OCI-LY1 (cell line): ENCODE results near the gene NUMA1.

ENCODE experiments used
- H2AFZ ChIP-seq: fragments of 200-600 bp; sonication (generic), shearing (Covaris generic); 2 replicates; pipeline ENCODE4 v1.6.0; 2014; ENCODE audit warnings: antibody characterized with exemption, mild to moderate bottlenecking, low read length
- H3F3A ChIP-seq: fragments of 200-600 bp; sonication (generic), shearing (Covaris generic); 2 replicates; pipeline ENCODE4 v1.6.0; 2014; ENCODE audit warnings: mild to moderate bottlenecking, antibody characterized with exemption, low read length, moderate library complexity; ENCODE audit not compliant: insufficient read depth
- H3K27ac ChIP-seq: fragments of 200-600 bp; sonication (generic); 2 replicates; pipeline ENCODE4 v1.5.1; 2014; ENCODE audit warnings: low read length, mixed run types, mild to moderate bottlenecking, low read depth; ENCODE audit not compliant: poor library complexity, severe bottlenecking
- H3K27me3 ChIP-seq: fragments of 200-600 bp; sonication (generic); 2 replicates; pipeline ENCODE4 v1.6.0; 2014; ENCODE audit warnings: antibody characterized with exemption, mild to moderate bottlenecking, low read length, moderate library complexity; ENCODE audit not compliant: insufficient read depth
- H3K36me3 ChIP-seq: fragments of 200-600 bp; sonication (generic); 2 replicates; pipeline ENCODE4 v1.6.1; 2014; ENCODE audit warnings: mild to moderate bottlenecking, antibody characterized with exemption, low read length, moderate library complexity, mixed read lengths; ENCODE audit not compliant: insufficient read depth
- H3K4me1 ChIP-seq: fragments of 200-600 bp; sonication (generic); 2 replicates; pipeline ENCODE4 v1.5.1; 2014; ENCODE audit warnings: mild to moderate bottlenecking, low read length, moderate library complexity; ENCODE audit not compliant: insufficient read depth, severe bottlenecking
- H3K4me2 ChIP-seq: fragments of 200-600 bp; sonication (generic), shearing (Covaris generic); 2 replicates; pipeline ENCODE4 v1.6.1; 2014; ENCODE audit warnings: low read length
- H3K4me3 ChIP-seq: fragments of 200-600 bp; sonication (generic); 2 replicates; pipeline ENCODE4 v1.5.1; 2014; ENCODE audit warnings: low read length, low read depth, mild to moderate bottlenecking, mixed read lengths; ENCODE audit not compliant: poor library complexity, severe bottlenecking
- H3K79me2 ChIP-seq: fragments of 200-600 bp; shearing (Covaris generic); 2 replicates; pipeline ENCODE4 v1.6.1; 2016; ENCODE audit warnings: mixed run types, low read length, mixed read lengths; ENCODE audit not compliant: insufficient read depth
- H3K9ac ChIP-seq: fragments of 200-600 bp; sonication (generic), shearing (Covaris generic); 2 replicates; pipeline ENCODE4 v1.6.1; 2014; ENCODE audit warnings: mild to moderate bottlenecking, low read length, mixed read lengths
- H3K9me2 ChIP-seq: fragments of 200-600 bp; sonication (generic), shearing (Covaris generic); 2 replicates; pipeline ENCODE4 v1.6.1; 2014; ENCODE audit warnings: low read depth, mild to moderate bottlenecking, low read length, mixed read lengths
- H3K9me3 ChIP-seq: fragments of 200-600 bp; shearing (Covaris generic); 2 replicates; pipeline ENCODE4 v1.6.1; 2014; ENCODE audit warnings: low read length, mixed read lengths
- H4K20me1 ChIP-seq: fragments of 200-600 bp; sonication (generic), shearing (Covaris generic); 2 replicates; pipeline ENCODE4 v1.6.0; 2016; ENCODE audit warnings: mild to moderate bottlenecking, low read length; ENCODE audit not compliant: insufficient read depth
- CTCF ChIP-seq: fragments of 200-600 bp; sonication (generic), shearing (Covaris generic); IDR thresholded peaks from 2 replicates; pipeline ENCODE4 v1.5.1; 2017; ENCODE audit warnings: mild to moderate bottlenecking, antibody characterized with exemption, low read length, moderate library complexity, mixed read lengths
- EZH2 ChIP-seq: fragments of 200-600 bp; sonication (generic), shearing (Covaris generic); IDR thresholded peaks from 2 replicates; pipeline ENCODE4 v1.8.0; 2017; ENCODE audit warnings: borderline replicate concordance, mixed run types, mild to moderate bottlenecking, antibody characterized with exemption, low read length, moderate library complexity, mixed read lengths

The NUMA1 gene

GRCh38 chr11:71962428-71963038, 117.8 kb downstream of the NUMA1 start:
- no peaks in the 10 kb centered on the region for H4K20me1 ChIP-seq
- H3K4me3 ChIP-seq, result no peak overlapping the region
- TF ChIP-seq CTCF, result no peak
- no peak for TF ChIP-seq EZH2
- no peak overlapping the region for H3K9ac ChIP-seq
- H3K4me2 ChIP-seq, result 0 out of 2 replicates have a peak overlapping the region, but pooled peaks have one; percentile 6
- peak overlapping the region; percentile 76 for H3K27ac ChIP-seq
- peaks cover 51% of the 10 kb centered on the region for H3K36me3 ChIP-seq
- no peaks in the 10 kb centered on the region for H3K27me3 ChIP-seq
- no peak overlapping the region for H2AFZ ChIP-seq
- H3K79me2 ChIP-seq, result no peaks in the 10 kb centered on the region
- no peaks in the 10 kb centered on the region; the same call in 1 of the 2 replicates for H3F3A ChIP-seq
- H3K4me1 ChIP-seq, result peaks cover 13% of the 10 kb centered on the region
- no peaks in the 10 kb centered on the region for H3K9me3 ChIP-seq
- no peaks in the 10 kb centered on the region for H3K9me2 ChIP-seq

- Histone ChIP-seq H3F3A (no peaks in the 10 kb centered on the region), H3K36me3 (peaks cover 22% of the 10 kb centered on the region), H3K4me2 (no peak overlapping the region), H2AFZ (no peak overlapping the region), H3K9me2 (no peaks in the 10 kb centered on the region), H3K4me1 (peaks cover 11% of the 10 kb centered on the region), H3K27ac (no peak overlapping the region), H3K9me3 (no peaks in the 10 kb centered on the region), H3K79me2 (peaks cover 12% of the 10 kb centered on the region), H3K27me3 (no peaks in the 10 kb centered on the region), H3K4me3 (no peak overlapping the region), H3K9ac (no peak overlapping the region), H4K20me1 (no peaks in the 10 kb centered on the region)
- TF ChIP-seq EZH2, result no peak
- no peak for TF ChIP-seq CTCF
These were observed 124.4 kb downstream of the NUMA1 start for GRCh38 chr11:71955898-71956456.
